IMR-90 (cell line): ENCODE results near the gene VSX2. TPM values are rescaled to one million over a fixed set of nuclear protein-coding genes. Genes with fewer than 3 reads are reported as not detected.

Source experiments
- ATAC-seq: fragments of 200-7000 bp; cut with Tn5 transposase; 2 replicates; pipeline ENCODE4 v1.9.1; 2020; ENCODE audit warnings: low read depth, mild to moderate bottlenecking, moderate library complexity
- BruUV-seq: library from RNA; stranded (reverse); fragments of 400-500 nt; replicated peaks from 2 replicates; lab custom pipeline; 2021; lab: Mats Ljungman, UMichigan
- CTCF ChIA-PET: fragments of 300-600 bp; formaldehyde crosslinking; extraction: SDS; loops from one replicate; lab custom pipeline; 2021; ENCODE audit warnings: antibody characterized with exemption; lab: Yijun Ruan, JAX
- POLR2A ChIA-PET: fragments of 300-600 bp; sonication (Branson Sonifier 250); formaldehyde crosslinking; loops from one replicate; lab custom pipeline; 2022; ENCODE audit warnings: antibody characterized with exemption; ENCODE audit not compliant: unreplicated experiment; lab: Charles Lee
- DNase-seq: peaks from one replicate; pipeline ENCODE4 v3.0.0; 2013
- H2AFZ ChIP-seq: replicated peaks from 2 replicates; pipeline ENCODE3; 2013; ENCODE audit warnings: low read length, mild to moderate bottlenecking; ENCODE audit not compliant: poor library complexity
- H2AK5ac ChIP-seq: 2 replicates; pipeline ENCODE4 v1.6.1; 2013; ENCODE audit warnings: low read depth, low read length, inconsistent platforms
- H2AK9ac ChIP-seq: replicated peaks from 2 replicates; pipeline ENCODE3; 2013; ENCODE audit warnings: mild to moderate bottlenecking, low read depth, low read length, moderate library complexity; ENCODE audit not compliant: poor library complexity
- H2BK120ac ChIP-seq: 2 replicates; pipeline ENCODE4 v1.6.1; 2013; ENCODE audit warnings: low read depth, low read length, inconsistent platforms
- H2BK15ac ChIP-seq: 3 replicates; pipeline ENCODE4 v1.6.1; 2013; ENCODE audit warnings: low read depth, low read length, inconsistent platforms
- H2BK20ac ChIP-seq: 2 replicates; pipeline ENCODE4 v1.6.1; 2013; ENCODE audit warnings: low read depth, mild to moderate bottlenecking, inconsistent platforms, low read length, moderate library complexity
- H2BK5ac ChIP-seq: 2 replicates; pipeline ENCODE4 v1.6.1; 2013; ENCODE audit warnings: mild to moderate bottlenecking, low read depth, low read length, inconsistent platforms; ENCODE audit not compliant: poor library complexity, severe bottlenecking
- H3K14ac ChIP-seq: replicated peaks from 2 replicates; pipeline ENCODE4 v1.6.1; 2013; ENCODE audit warnings: low read depth, low read length, inconsistent platforms
- H3K18ac ChIP-seq: 2 replicates; pipeline ENCODE4 v1.6.1; 2013; ENCODE audit warnings: low read depth, low read length, control low read depth
- H3K23ac ChIP-seq: 2 replicates; pipeline ENCODE4 v1.6.1; 2013; ENCODE audit warnings: low read depth, low read length, inconsistent platforms
- H3K27ac ChIP-seq: 2 replicates; pipeline ENCODE4 v1.5.1; 2013; ENCODE audit warnings: mild to moderate bottlenecking, control low read depth, low read length; ENCODE audit not compliant: insufficient read depth
- H3K27me3 ChIP-seq: 2 replicates; pipeline ENCODE4 v1.6.1; 2013; ENCODE audit warnings: low read length; ENCODE audit not compliant: control insufficient read depth, insufficient read depth
- H3K36me3 ChIP-seq: 2 replicates; pipeline ENCODE4 v1.6.1; 2013; ENCODE audit warnings: low read length, mixed read lengths; ENCODE audit not compliant: control insufficient read depth, insufficient read depth
- H3K4ac ChIP-seq: 2 replicates; pipeline ENCODE4 v1.6.1; 2013; ENCODE audit warnings: low read depth, low read length, inconsistent platforms
- H3K4me1 ChIP-seq: 2 replicates; pipeline ENCODE4 v1.6.1; 2013; ENCODE audit warnings: low read length, mixed read lengths; ENCODE audit not compliant: control insufficient read depth, insufficient read depth
- H3K4me2 ChIP-seq: 2 replicates; pipeline ENCODE4 v1.6.1; 2013; ENCODE audit warnings: low read depth, mild to moderate bottlenecking, control low read depth, low read length, moderate library complexity
- H3K4me3 ChIP-seq: 2 replicates; pipeline ENCODE4 v1.5.1; 2013; ENCODE audit warnings: low read depth, mild to moderate bottlenecking, control low read depth, low read length, moderate library complexity; ENCODE audit not compliant: insufficient read depth
- H3K56ac ChIP-seq: 2 replicates; pipeline ENCODE4 v1.6.1; 2013; ENCODE audit warnings: low read length, inconsistent platforms; ENCODE audit not compliant: insufficient read depth; ENCODE audit errors: extremely low read depth
- H3K79me1 ChIP-seq, 2 experiments: 2 replicates each; pipeline ENCODE4 v1.6.1; 2013; ENCODE audit warnings: low read length in 2 of 2, inconsistent platforms in 1 of 2, low read depth in 1 of 2
- H3K9ac ChIP-seq: 2 replicates; pipeline ENCODE4 v1.6.1; 2013; ENCODE audit warnings: low read depth, low read length, control low read depth
- H3K9me1 ChIP-seq: 2 replicates; pipeline ENCODE4 v1.6.1; 2013; ENCODE audit warnings: low read length, inconsistent platforms; ENCODE audit not compliant: insufficient read depth
- H3K9me3 ChIP-seq: 2 replicates; pipeline ENCODE4 v1.6.1; 2013; ENCODE audit warnings: low read length; ENCODE audit not compliant: control insufficient read depth, insufficient read depth
- H4K20me1 ChIP-seq: 2 replicates; pipeline ENCODE4 v1.6.1; 2013; ENCODE audit warnings: low read length, inconsistent platforms; ENCODE audit not compliant: insufficient read depth
- H4K5ac ChIP-seq: 2 replicates; pipeline ENCODE4 v1.6.1; 2013; ENCODE audit warnings: mild to moderate bottlenecking, low read depth, low read length, control low read depth
- H4K8ac ChIP-seq, 2 experiments: 2 replicates each; pipeline ENCODE4 v1.6.1; 2013; ENCODE audit warnings: low read depth in 2 of 2, low read length in 2 of 2, control low read depth in 1 of 2, inconsistent platforms in 1 of 2
- H4K91ac ChIP-seq: 2 replicates; pipeline ENCODE4 v1.6.1; 2013; ENCODE audit warnings: low read depth, low read length, inconsistent platforms; ENCODE audit not compliant: insufficient read depth
- BHLHE40 ChIP-seq: fragments of 150-350 bp; IDR thresholded peaks from 2 replicates; pipeline ENCODE4 v1.6.1; 2016; ENCODE audit warnings: mild to moderate bottlenecking, low read depth, low read length
- CEBPB ChIP-seq: IDR thresholded peaks from 2 replicates; pipeline ENCODE4 v1.6.1; 2012; ENCODE audit warnings: low read depth, low read length, improper control_type of control experiment
- CHD1 ChIP-seq: IDR thresholded peaks from 2 replicates; pipeline ENCODE4 v1.6.1; 2012; ENCODE audit warnings: low read depth, low read length, improper control_type of control experiment
- CTCF ChIP-seq: conservative IDR thresholded peaks from 2 replicates; pipeline ENCODE4 v1.5.1; 2012; ENCODE audit warnings: mild to moderate bottlenecking, low read depth, low read length, improper control_type of control experiment
- ELK1 ChIP-seq: fragments of 150-350 bp; IDR thresholded peaks from 2 replicates; pipeline ENCODE4 v1.6.1; 2016; ENCODE audit warnings: low read depth, mild to moderate bottlenecking, low read length, moderate library complexity, borderline replicate concordance
- FOS ChIP-seq: fragments of 150-350 bp; IDR thresholded peaks from 2 replicates; pipeline ENCODE4 v1.6.1; 2016; ENCODE audit warnings: low read depth, low read length
- MAFK ChIP-seq: IDR thresholded peaks from 2 replicates; pipeline ENCODE4 v1.6.1; 2012; ENCODE audit warnings: low read depth, low read length, improper control_type of control experiment
- MAZ ChIP-seq: IDR thresholded peaks from 2 replicates; pipeline ENCODE4 v1.6.1; 2012; ENCODE audit warnings: low read depth, mild to moderate bottlenecking, low read length, improper control_type of control experiment, moderate library complexity, borderline replicate concordance
- MXI1 ChIP-seq: IDR thresholded peaks from 2 replicates; pipeline ENCODE4 v1.6.1; 2012; ENCODE audit warnings: low read depth, mild to moderate bottlenecking, low read length, moderate library complexity, borderline replicate concordance
- NFE2L2 ChIP-seq: fragments of 150-350 bp; IDR thresholded peaks from 2 replicates; pipeline ENCODE4 v1.6.1; 2016; ENCODE audit warnings: low read depth, mild to moderate bottlenecking, low read length
- POLR2A ChIP-seq: IDR thresholded peaks from 2 replicates; pipeline ENCODE4 v1.6.1; 2012; ENCODE audit warnings: mild to moderate bottlenecking, low read depth, low read length
- RAD21 ChIP-seq: IDR thresholded peaks from 2 replicates; pipeline ENCODE4 v1.6.1; 2012; ENCODE audit warnings: low read length, improper control_type of control experiment
- RCOR1 ChIP-seq: IDR thresholded peaks from 2 replicates; pipeline ENCODE4 v1.6.1; 2012; ENCODE audit warnings: mild to moderate bottlenecking, low read length, improper control_type of control experiment; ENCODE audit not compliant: insufficient replicate concordance
- RFX5 ChIP-seq: IDR thresholded peaks from 2 replicates; pipeline ENCODE4 v1.8.0; 2012; ENCODE audit warnings: low read depth, mild to moderate bottlenecking, low read length, moderate library complexity
- SMC3 ChIP-seq: fragments of 150-350 bp; IDR thresholded peaks from 2 replicates; pipeline ENCODE4 v1.6.1; 2016; ENCODE audit warnings: low read depth, mild to moderate bottlenecking, antibody characterized with exemption, low read length, moderate library complexity
- USF2 ChIP-seq: fragments of 150-350 bp; IDR thresholded peaks from 2 replicates; pipeline ENCODE4 v1.6.1; 2017; ENCODE audit warnings: mild to moderate bottlenecking, antibody characterized with exemption, low read length, low read depth
- WGBS, 2 experiments: methylation state at CpG; one replicate each; pipeline versions ENCODE4 v1.1.5 to v1.1.7; 2013; ENCODE audit warnings: missing lambda C conversion rate in 2 of 2; ENCODE audit not compliant: insufficient read length in 1 of 2; ENCODE audit errors: extremely low coverage in 2 of 2; 5-methylcytosine and 5-hydroxymethylcytosine counted together
- dilution Hi-C: fragments of 300-500 bp; cut with HindIII; formaldehyde crosslinking; loops from one replicate; pipeline ENCODE4 v1.14.3; 2018; ENCODE audit warnings: low sequenced_read_pairs; ENCODE audit not compliant: unreplicated experiment
- in situ Hi-C: fragments of 300-500 bp; cut with MboI; formaldehyde crosslinking; loops from 3 replicates; pipeline ENCODE4 v1.14.3; 2019; ENCODE audit warnings: low sequenced_read_pairs, inconsistent platforms, mixed read lengths
- intact Hi-C: fragments of 100-400 bp; cut with micrococcal nuclease; formaldehyde crosslinking; loops from 2 replicates; pipeline ENCODE4 v1.10.0; 2022
- polyA plus RNA-seq, 3 experiments: library from polyadenylated mRNA; depleted of rRNA; stranded (reverse); fragments of >200 nt; gene quantifications; 2 replicates each; pipeline ENCODE4 v1.2.3, GENCODE V29; 2012; ENCODE audit warnings: low replicate concordance in 1 of 3
- total RNA-seq: library from RNA; depleted of rRNA; stranded (reverse); fragments of >200 nt; gene quantifications from 2 replicates; pipeline ENCODE4 v1.2.3, GENCODE V29; 2012

The VSX2 gene
- total and polyA plus RNA-seq, 2 of the 4 experiments (the other 2 are of a cell fraction), result not detected

GRCh38 chr14:74262076-74262475 is 22.8 kb downstream of the VSX2 start:
- ATAC-seq (no peak), DNase-seq (no peak)
- no TSS peak for BruUV-seq
- Histone ChIP-seq H3K27ac (no peak overlapping the region), H2BK120ac (no peak overlapping the region), H3K56ac (no peak overlapping the region), H3K4ac (no peak overlapping the region), H3K9me1 (peaks cover 6% of the 10 kb centered on the region; the same call in 1 of the 2 replicates), H3K18ac (no peak overlapping the region), H3K14ac (no peak overlapping the region), H2AK5ac (no peak overlapping the region), H2BK5ac (no peak overlapping the region), H3K4me2 (no peak overlapping the region), H3K4me1 (no peaks in the 10 kb centered on the region), H3K36me3 (no peaks in the 10 kb centered on the region), H4K20me1 (no peaks in the 10 kb centered on the region), H3K9me3 (no peaks in the 10 kb centered on the region), H2BK15ac (no peak overlapping the region), H3K27me3 (peaks cover 48% of the 10 kb centered on the region), H4K91ac (no peak overlapping the region), H2AK9ac (no peak overlapping the region), H2AFZ (no peak overlapping the region), H2BK20ac (no peak overlapping the region), H3K79me1 (no peaks in the 10 kb centered on the region), H4K5ac (no peak overlapping the region), H3K9ac (no peak overlapping the region), H4K8ac (no peak overlapping the region), H3K4me3 (no peak overlapping the region), H3K23ac (no peak overlapping the region)
- ChIA-PET POLR2A (no interaction called here), CTCF (no interaction called here)
- dilution Hi-C loops, result no loop called here
- in situ Hi-C loops, result no loop called here
- TF ChIP-seq MAFK, result no peak
- TF ChIP-seq RFX5, result no peak
- no peak for TF ChIP-seq CEBPB
- no peak for TF ChIP-seq SMC3
- no peak for TF ChIP-seq POLR2A
- no peak for TF ChIP-seq MAZ
- no peak for TF ChIP-seq RAD21
- TF ChIP-seq MXI1, result no peak
- TF ChIP-seq NFE2L2, result no peak
- no peak for TF ChIP-seq USF2
- TF ChIP-seq RCOR1, result no peak
- TF ChIP-seq CHD1, result no peak
- no peak for TF ChIP-seq ELK1
- no peak for TF ChIP-seq CTCF
- no peak for TF ChIP-seq FOS
- no peak for TF ChIP-seq BHLHE40
- WGBS, 2 experiments, result no CpG with 5 or more reads among the region's 9 CpGs
- intact Hi-C loops, result no loop called here
